Stimulated activated naive CD8-positive, alpha-beta T cell treated with anti-CD3 and anti-CD28 coated beads, Interleukin-15, Interleukin-2, amounts not matched to agents 100 U/mL and 50 U/mL, for 24 hours (primary cell): ENCODE measurements around the gene BMP2K.
A peak's percentile ranks its signal among the peaks of the same experiment; 100 is the strongest.
"Not testable (repeated sequence)": the region's sequence is repeated elsewhere in the genome, so short reads cannot be mapped to it uniquely, and the experiment has no call there.

Experiments used
- ATAC-seq: fragments of 150-1000 bp; cut with Tn5 transposase; one replicate; pipeline ENCODE4 v1.10.0; 2021
- DNase-seq: peaks from one replicate; pipeline ENCODE4 v3.0.0; 2021

Gene BMP2K

GRCh38 chr4:78788007-78788889 lies 12.1 kb downstream of the BMP2K start:
- no peak for ATAC-seq
- DNase-seq: no peak

- not testable (repeated sequence) for ATAC-seq, DNase-seq
These were observed 19.7 kb downstream of the BMP2K start for GRCh38 chr4:78795594-78796416.

GRCh38 chr4:78796526-78796925 lies 20.4 kb downstream of the BMP2K start:
- ATAC-seq (no peak), DNase-seq (no peak)

GRCh38 chr4:78797777-78798284 lies 21.7 kb downstream of the BMP2K start:
- no peak for ATAC-seq
- DNase-seq: no peak

- ATAC-seq (peak; percentile 72), DNase-seq (no peak)
These were observed 23.7 kb downstream of the BMP2K start for GRCh38 chr4:78799551-78800495.

DNA sequence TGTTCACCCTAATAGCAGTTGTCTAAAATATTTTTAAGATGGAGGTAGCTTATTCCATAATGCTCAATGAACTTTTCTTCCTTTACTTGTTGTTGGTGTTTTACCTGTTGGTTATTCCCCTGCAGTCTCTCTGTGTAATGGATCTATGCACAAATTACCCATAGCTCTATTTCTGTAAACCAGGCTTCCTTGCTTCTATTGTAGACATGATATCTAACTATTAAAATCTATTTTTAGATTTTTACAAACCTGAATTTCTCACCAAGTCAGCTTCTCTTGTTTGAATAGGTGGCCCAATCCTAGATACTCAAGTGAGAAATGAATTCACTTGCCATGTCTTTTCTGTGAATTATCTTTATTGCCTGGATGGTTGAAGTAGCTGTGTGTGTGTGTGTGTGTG lies 24.8 kb downstream of the BMP2K start:
- DNase-seq (no peak), ATAC-seq (no peak)

- no peak for ATAC-seq
- no peak for DNase-seq
These were observed 27.8 kb downstream of the BMP2K start for GRCh38 chr4:78803983-78804382.

GRCh38 chr4:78806943-78807460 lies 30.9 kb downstream of the BMP2K start:
- DNase-seq (no peak), ATAC-seq (no peak)

DNA sequence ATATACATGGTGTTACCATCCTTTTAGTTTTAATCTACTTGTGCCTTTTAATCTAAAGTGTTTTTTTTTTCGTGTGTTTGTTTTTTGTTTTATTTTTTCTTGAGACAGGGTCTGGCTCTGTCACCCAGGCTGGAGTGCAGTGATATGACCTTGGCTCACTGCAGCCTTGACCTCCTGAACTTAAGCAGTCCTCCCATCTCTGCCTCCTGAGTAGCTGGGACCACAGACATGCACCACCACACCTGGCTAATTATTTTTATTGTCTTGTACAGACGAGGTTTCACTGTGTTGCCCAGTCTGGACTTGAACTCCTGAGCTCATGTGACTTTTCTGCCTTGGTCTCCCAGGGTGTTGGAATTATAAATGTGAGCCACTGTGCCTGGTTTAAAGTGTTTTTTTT lies 33.1 kb downstream of the BMP2K start:
- no peak for ATAC-seq
- no peak for DNase-seq

DNA sequence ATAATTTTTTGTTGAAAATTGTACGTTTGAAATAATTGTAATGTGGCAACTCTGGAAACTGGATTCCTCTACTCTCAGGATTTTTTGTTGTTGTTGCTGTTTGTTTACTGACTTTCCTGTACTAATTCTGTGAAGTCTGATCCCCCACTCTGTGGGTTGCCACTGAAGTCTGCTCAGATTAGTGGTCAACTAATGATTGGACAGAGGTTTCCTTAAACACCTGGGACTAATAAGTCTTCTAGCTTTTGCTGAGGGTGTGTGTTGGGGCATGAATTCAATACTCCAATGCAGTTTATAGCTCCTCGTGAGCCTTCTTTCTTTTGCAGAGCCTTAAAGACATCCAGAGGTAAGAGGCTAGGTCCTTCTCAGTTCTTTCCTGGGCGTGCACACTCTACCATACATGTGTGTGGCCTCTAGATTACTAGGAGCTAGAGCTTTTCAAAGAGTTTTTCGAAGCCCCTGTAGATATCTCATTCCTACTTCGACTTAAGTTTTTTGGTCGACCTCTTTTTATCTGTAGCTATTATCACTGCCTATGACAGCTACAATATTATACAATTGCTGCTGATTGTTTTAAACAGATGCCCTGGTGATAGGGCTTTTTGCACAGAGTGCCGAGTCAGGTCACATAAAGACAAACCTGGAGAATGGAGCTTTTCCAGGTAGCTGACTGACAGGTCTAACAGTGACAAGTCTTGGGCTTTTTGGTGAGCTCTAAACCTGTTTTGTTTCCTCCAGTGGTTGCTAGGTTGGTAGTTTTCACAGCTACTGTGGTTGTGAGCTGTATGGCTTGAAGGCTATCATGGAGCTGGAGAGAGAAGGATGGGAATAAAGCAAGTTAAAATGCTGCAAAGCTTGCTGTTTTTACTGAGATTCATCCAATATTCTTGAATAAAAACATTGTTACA lies 34.0 kb downstream of the BMP2K start:
- ATAC-seq (no peak), DNase-seq (no peak)

DNA sequence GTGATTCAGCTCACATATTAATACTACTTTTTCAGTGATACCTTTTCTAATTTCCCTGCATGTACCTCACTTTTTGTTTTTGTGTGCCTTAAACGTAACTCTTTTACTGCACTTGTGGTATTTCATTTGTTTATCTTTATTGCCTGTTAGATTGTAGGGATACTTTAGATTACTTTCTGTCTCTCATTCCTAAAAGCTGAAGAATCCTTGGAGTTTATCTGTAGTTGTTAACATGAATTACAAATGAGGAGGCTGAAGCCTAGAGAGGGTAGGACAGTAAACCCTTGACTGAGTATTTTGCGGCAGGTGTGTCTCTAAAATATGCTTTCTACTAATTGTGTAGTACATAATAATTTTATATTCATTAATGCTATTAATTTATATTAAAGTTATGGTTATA lies 34.9 kb downstream of the BMP2K start:
- ATAC-seq: no peak
- DNase-seq: no peak

- DNase-seq (no peak), ATAC-seq (no peak)
These were observed 42.5 kb downstream of the BMP2K start for GRCh38 chr4:78818530-78819079.

DNA sequence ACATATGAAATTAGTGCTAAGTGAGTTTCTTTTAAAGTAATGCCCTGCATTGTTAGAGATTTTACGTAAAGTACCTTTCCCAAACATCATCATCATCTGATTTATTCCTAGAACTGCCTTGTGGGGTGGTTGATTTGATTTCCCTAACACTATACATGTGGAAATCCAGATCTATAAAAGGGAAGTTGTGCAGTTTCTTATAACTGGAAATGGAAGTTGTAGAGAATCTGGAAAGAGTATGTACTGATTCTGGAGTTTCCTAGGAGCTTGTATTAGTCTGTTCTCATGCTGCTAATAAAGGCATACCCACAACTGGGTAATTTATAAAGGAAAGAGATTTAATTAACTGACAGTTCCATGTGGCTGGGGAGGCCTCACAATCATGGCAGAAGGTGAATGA lies 47.9 kb downstream of the BMP2K start:
- DNase-seq (no peak), ATAC-seq (no peak)

DNA sequence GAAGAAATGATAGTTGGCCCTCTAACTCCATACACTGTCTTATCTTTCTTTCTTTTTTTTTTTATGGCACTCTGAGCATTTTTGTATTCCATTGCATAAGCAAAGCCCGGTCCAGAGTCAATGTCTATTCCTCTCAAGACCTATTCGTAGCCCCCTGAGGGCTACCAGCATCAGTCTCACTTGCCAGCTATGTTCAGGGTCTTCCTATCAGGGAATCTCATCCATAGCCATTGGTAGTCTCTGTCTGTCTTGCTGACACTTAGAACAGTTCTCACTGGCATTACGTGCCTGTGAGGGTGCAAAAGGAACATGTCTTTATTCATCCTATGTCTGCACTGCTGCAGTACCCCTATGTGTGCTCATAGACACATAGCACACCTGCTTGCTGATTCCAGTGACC lies 51.0 kb downstream of the BMP2K start:
- DNase-seq (no peak), ATAC-seq (no peak)

DNA sequence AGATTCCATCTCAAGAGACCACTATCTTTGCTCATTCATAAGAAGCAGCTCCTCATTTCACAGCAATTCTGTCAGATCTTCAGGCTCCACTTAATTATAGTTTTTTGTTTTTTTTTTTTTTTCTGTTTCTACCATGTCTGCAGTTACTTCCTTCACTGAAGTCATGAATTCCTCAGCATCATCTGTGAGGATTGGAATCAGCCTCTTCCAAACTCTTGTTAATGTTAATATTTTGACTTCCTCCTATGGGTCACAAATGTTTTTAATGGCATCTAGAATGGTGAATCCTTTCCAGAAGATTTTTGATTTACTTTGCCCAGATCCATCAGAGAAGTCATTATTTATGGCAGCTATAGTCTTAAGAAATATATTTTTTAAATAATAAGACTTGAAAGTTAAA lies 53.1 kb downstream of the BMP2K start:
- ATAC-seq (no peak), DNase-seq (no peak)

- not testable (repeated sequence) for ATAC-seq, DNase-seq
These were observed 63.5 kb downstream of the BMP2K start for GRCh38 chr4:78839676-78840075.

- not testable (repeated sequence) for ATAC-seq
These were observed 64.1 kb downstream of the BMP2K start for GRCh38 chr4:78840286-78840685.

GRCh38 chr4:78845472-78845871 lies 69.3 kb downstream of the BMP2K start:
- no peak for DNase-seq
- no peak for ATAC-seq

More at GRCh38 chr4:78840286-78840685, 64.1 kb downstream of the BMP2K start:
- DNase-seq: not testable (repeated sequence)

- ATAC-seq (no peak), DNase-seq (no peak)
These were observed 70.1 kb downstream of the BMP2K start for GRCh38 chr4:78846258-78846657.

DNA sequence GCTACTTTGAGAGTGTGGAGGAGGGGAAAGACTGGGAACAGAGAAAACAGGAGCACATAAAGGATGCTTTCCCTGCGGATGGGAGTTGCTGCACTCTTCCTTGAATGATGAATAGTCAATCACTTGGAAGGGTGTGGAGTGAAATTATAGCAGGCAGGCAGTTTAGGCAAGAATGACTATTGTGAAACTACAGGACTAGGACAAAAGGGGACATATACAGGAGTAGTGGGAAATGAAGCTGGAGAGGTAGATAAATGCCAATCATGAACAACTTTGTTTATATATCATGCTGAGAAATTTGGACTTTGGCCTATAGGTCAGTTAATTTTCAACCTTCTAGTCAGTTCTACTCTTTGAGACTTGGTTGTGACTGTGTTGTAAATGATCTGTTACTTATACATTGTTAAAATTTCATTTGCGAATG lies 86.2 kb downstream of the BMP2K start:
- ATAC-seq: no peak
- no peak for DNase-seq
